Measurements from ENCODE around the gene DTNB.
"Not testable (repeated sequence)": the region's sequence is repeated elsewhere in the genome, so short reads cannot be mapped to it uniquely, and the experiment has no call there.

DTNB gene

GRCh38 chr2:25405611-25406295, 267.6 kb downstream of the DTNB start:
- no peaks in the 10 kb centered on the region for H3K36me3 ChIP-seq (ENCODE audit: control insufficient read depth, insufficient read depth, low read length)
- H3K9ac ChIP-seq (ENCODE audit: low read depth, low read length): no peak overlapping the region
- peaks cover 3% of the 10 kb centered on the region; the same call in 1 of the 2 replicates for H3K4me1 ChIP-seq (ENCODE audit: control insufficient read depth, insufficient read depth, low read length)
- no peaks in the 10 kb centered on the region for H3K9me3 ChIP-seq (ENCODE audit: control insufficient read depth, insufficient read depth, low read length)
- no peak overlapping the region for H3K27ac ChIP-seq (ENCODE audit: low read depth, low read length)
- H3K4me3 ChIP-seq (ENCODE audit: low read depth, low read length): no peak overlapping the region
- no peaks in the 10 kb centered on the region for H3K27me3 ChIP-seq (ENCODE audit: control insufficient read depth, insufficient read depth, low read length)

- not testable (repeated sequence) for H3K9me3 ChIP-seq (ENCODE audit: control insufficient read depth, insufficient read depth, low read length); H3K4me1 ChIP-seq (ENCODE audit: control insufficient read depth, insufficient read depth, low read length); H3K36me3 ChIP-seq (ENCODE audit: control insufficient read depth, insufficient read depth, low read length); H3K27me3 ChIP-seq (ENCODE audit: control insufficient read depth, insufficient read depth, low read length); H3K9ac ChIP-seq (ENCODE audit: low read depth, low read length); H3K27ac ChIP-seq (ENCODE audit: low read depth, low read length); H3K4me3 ChIP-seq (ENCODE audit: low read depth, low read length)
Measured at GRCh38 chr2:25403120-25403760, 270.1 kb downstream of the DTNB start.

GRCh38 chr2:25402477-25402876, 270.9 kb downstream of the DTNB start:
- H3K9me3 ChIP-seq (ENCODE audit: control insufficient read depth, insufficient read depth, low read length): no peaks in the 10 kb centered on the region
- peaks cover 9% of the 10 kb centered on the region for H3K4me1 ChIP-seq (ENCODE audit: control insufficient read depth, insufficient read depth, low read length)
- H3K27me3 ChIP-seq (ENCODE audit: control insufficient read depth, insufficient read depth, low read length): no peaks in the 10 kb centered on the region
- H3K27ac ChIP-seq (ENCODE audit: low read depth, low read length): no peak overlapping the region
- no peaks in the 10 kb centered on the region for H3K36me3 ChIP-seq (ENCODE audit: control insufficient read depth, insufficient read depth, low read length)
- H3K4me3 ChIP-seq (ENCODE audit: low read depth, low read length): no peak overlapping the region
- no peak overlapping the region for H3K9ac ChIP-seq (ENCODE audit: low read depth, low read length)

GRCh38 chr2:25401307-25402026, 271.9 kb downstream of the DTNB start:
- Histone ChIP-seq H3K36me3 (ENCODE audit: control insufficient read depth, insufficient read depth, low read length) (no peaks in the 10 kb centered on the region), H3K4me3 (ENCODE audit: low read depth, low read length) (no peak overlapping the region), H3K4me1 (ENCODE audit: control insufficient read depth, insufficient read depth, low read length) (peaks cover 9% of the 10 kb centered on the region), H3K9me3 (ENCODE audit: control insufficient read depth, insufficient read depth, low read length) (no peaks in the 10 kb centered on the region), H3K27ac (ENCODE audit: low read depth, low read length) (no peak overlapping the region), H3K9ac (ENCODE audit: low read depth, low read length) (no peak overlapping the region), H3K27me3 (ENCODE audit: control insufficient read depth, insufficient read depth, low read length) (no peaks in the 10 kb centered on the region)

GRCh38 chr2:25400576-25401216, 272.7 kb downstream of the DTNB start:
- Histone ChIP-seq H3K9me3 (ENCODE audit: control insufficient read depth, insufficient read depth, low read length) (no peaks in the 10 kb centered on the region), H3K36me3 (ENCODE audit: control insufficient read depth, insufficient read depth, low read length) (no peaks in the 10 kb centered on the region), H3K4me1 (ENCODE audit: control insufficient read depth, insufficient read depth, low read length) (peaks cover 9% of the 10 kb centered on the region), H3K4me3 (ENCODE audit: low read depth, low read length) (no peak overlapping the region), H3K9ac (ENCODE audit: low read depth, low read length) (no peak overlapping the region), H3K27ac (ENCODE audit: low read depth, low read length) (no peak overlapping the region), H3K27me3 (ENCODE audit: control insufficient read depth, insufficient read depth, low read length) (no peaks in the 10 kb centered on the region)

- Histone ChIP-seq H3K27ac (ENCODE audit: low read depth, low read length) (no peak overlapping the region), H3K27me3 (ENCODE audit: control insufficient read depth, insufficient read depth, low read length) (no peaks in the 10 kb centered on the region), H3K4me1 (ENCODE audit: control insufficient read depth, insufficient read depth, low read length) (peaks cover 9% of the 10 kb centered on the region), H3K9me3 (ENCODE audit: control insufficient read depth, insufficient read depth, low read length) (no peaks in the 10 kb centered on the region), H3K4me3 (ENCODE audit: low read depth, low read length) (no peak overlapping the region), H3K36me3 (ENCODE audit: control insufficient read depth, insufficient read depth, low read length) (no peaks in the 10 kb centered on the region), H3K9ac (ENCODE audit: low read depth, low read length) (no peak overlapping the region)
Measured at GRCh38 chr2:25400169-25400568, 273.2 kb downstream of the DTNB start.

GRCh38 chr2:25398534-25398933, 274.8 kb downstream of the DTNB start:
- H3K4me1 ChIP-seq (ENCODE audit: control insufficient read depth, insufficient read depth, low read length): peaks cover 9% of the 10 kb centered on the region
- H3K9ac ChIP-seq (ENCODE audit: low read depth, low read length): no peak overlapping the region
- no peak overlapping the region for H3K27ac ChIP-seq (ENCODE audit: low read depth, low read length)
- no peaks in the 10 kb centered on the region for H3K36me3 ChIP-seq (ENCODE audit: control insufficient read depth, insufficient read depth, low read length)
- H3K9me3 ChIP-seq (ENCODE audit: control insufficient read depth, insufficient read depth, low read length): no peaks in the 10 kb centered on the region
- no peaks in the 10 kb centered on the region for H3K27me3 ChIP-seq (ENCODE audit: control insufficient read depth, insufficient read depth, low read length)
- no peak overlapping the region for H3K4me3 ChIP-seq (ENCODE audit: low read depth, low read length)

GRCh38 chr2:25397777-25398176, 275.6 kb downstream of the DTNB start:
- no peaks in the 10 kb centered on the region for H3K36me3 ChIP-seq (ENCODE audit: control insufficient read depth, insufficient read depth, low read length)
- H3K27ac ChIP-seq (ENCODE audit: low read depth, low read length): no peak overlapping the region
- no peaks in the 10 kb centered on the region for H3K9me3 ChIP-seq (ENCODE audit: control insufficient read depth, insufficient read depth, low read length)
- peaks cover 9% of the 10 kb centered on the region for H3K4me1 ChIP-seq (ENCODE audit: control insufficient read depth, insufficient read depth, low read length)
- no peaks in the 10 kb centered on the region for H3K27me3 ChIP-seq (ENCODE audit: control insufficient read depth, insufficient read depth, low read length)
- H3K9ac ChIP-seq (ENCODE audit: low read depth, low read length): no peak overlapping the region
- H3K4me3 ChIP-seq (ENCODE audit: low read depth, low read length): no peak overlapping the region

GRCh38 chr2:25389161-25389560, 284.2 kb downstream of the DTNB start:
- no peaks in the 10 kb centered on the region for H3K36me3 ChIP-seq (ENCODE audit: control insufficient read depth, insufficient read depth, low read length)
- no peaks in the 10 kb centered on the region for H3K27me3 ChIP-seq (ENCODE audit: control insufficient read depth, insufficient read depth, low read length)

GRCh38 chr2:25388491-25388890, 284.9 kb downstream of the DTNB start:
- H3K4me1 ChIP-seq (ENCODE audit: control insufficient read depth, insufficient read depth, low read length): no peaks in the 10 kb centered on the region; the same call in 1 of the 2 replicates
- H3K27me3 ChIP-seq (ENCODE audit: control insufficient read depth, insufficient read depth, low read length): no peaks in the 10 kb centered on the region
- no peak overlapping the region for H3K4me3 ChIP-seq (ENCODE audit: low read depth, low read length)
- no peaks in the 10 kb centered on the region for H3K36me3 ChIP-seq (ENCODE audit: control insufficient read depth, insufficient read depth, low read length)
- no peak overlapping the region for H3K27ac ChIP-seq (ENCODE audit: low read depth, low read length)
- no peak overlapping the region for H3K9ac ChIP-seq (ENCODE audit: low read depth, low read length)
- H3K9me3 ChIP-seq (ENCODE audit: control insufficient read depth, insufficient read depth, low read length): no peaks in the 10 kb centered on the region

More at GRCh38 chr2:25389161-25389560, 284.2 kb downstream of the DTNB start:
- H3K9ac ChIP-seq (ENCODE audit: low read depth, low read length): no peak overlapping the region
- H3K9me3 ChIP-seq (ENCODE audit: control insufficient read depth, insufficient read depth, low read length): no peaks in the 10 kb centered on the region
- H3K4me3 ChIP-seq (ENCODE audit: low read depth, low read length): no peak overlapping the region
- H3K4me1 ChIP-seq (ENCODE audit: control insufficient read depth, insufficient read depth, low read length): no peaks in the 10 kb centered on the region; the same call in 1 of the 2 replicates
- H3K27ac ChIP-seq (ENCODE audit: low read depth, low read length): no peak overlapping the region

Measured in HUES48 (cell line).